GM21528 (cell line): ENCODE results near the gene CLASP1.
"Not testable (repeated sequence)": the region's sequence is repeated elsewhere in the genome, so short reads cannot be mapped to it uniquely, and the experiment has no call there.

Source experiments
- ATAC-seq: cut with Tn5 transposase; IDR thresholded peaks from one replicate; pipeline ENCODE4 v1.9.1; 2021; ENCODE audit warnings: mild to moderate bottlenecking, moderate library complexity; ENCODE audit not compliant: unreplicated experiment, low FRiP score

Gene CLASP1

DNA sequence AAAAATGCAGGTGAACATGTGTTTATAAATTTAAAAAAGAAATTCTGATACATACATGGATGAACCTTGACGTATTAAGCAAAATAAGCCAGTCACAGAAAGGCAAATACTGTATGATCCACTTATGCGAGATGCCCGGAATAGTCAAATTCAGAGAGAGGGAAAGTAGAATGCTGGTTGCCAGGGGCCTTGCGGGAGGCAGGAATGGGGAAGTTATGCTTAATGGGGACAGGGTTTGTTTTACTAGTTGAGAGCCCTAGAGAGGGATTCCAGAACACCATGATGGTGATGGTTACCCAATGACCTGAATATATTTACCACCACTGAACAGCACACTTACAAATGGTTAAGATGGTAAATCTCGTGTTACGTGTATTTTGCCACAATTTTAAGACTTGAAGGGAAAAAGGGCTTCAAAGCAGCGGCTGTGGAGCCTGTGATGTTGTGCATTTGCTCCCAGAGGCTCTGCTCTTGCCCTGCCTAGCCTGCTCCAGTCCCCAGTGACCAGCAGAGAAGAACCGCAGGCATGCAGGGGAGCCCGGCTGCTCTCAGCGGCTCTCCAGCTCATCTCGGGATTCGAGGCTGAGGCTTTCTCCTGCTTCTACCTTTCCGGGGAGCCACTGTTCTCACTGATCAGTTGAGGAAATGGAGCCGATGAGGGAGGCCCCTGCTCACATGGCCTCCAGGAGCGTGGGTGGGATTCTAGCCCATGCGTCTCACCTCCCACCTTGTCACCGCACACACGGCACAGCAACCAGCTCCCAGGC is 312.6 kb downstream of the CLASP1 start:
- ATAC-seq, result no peak

DNA sequence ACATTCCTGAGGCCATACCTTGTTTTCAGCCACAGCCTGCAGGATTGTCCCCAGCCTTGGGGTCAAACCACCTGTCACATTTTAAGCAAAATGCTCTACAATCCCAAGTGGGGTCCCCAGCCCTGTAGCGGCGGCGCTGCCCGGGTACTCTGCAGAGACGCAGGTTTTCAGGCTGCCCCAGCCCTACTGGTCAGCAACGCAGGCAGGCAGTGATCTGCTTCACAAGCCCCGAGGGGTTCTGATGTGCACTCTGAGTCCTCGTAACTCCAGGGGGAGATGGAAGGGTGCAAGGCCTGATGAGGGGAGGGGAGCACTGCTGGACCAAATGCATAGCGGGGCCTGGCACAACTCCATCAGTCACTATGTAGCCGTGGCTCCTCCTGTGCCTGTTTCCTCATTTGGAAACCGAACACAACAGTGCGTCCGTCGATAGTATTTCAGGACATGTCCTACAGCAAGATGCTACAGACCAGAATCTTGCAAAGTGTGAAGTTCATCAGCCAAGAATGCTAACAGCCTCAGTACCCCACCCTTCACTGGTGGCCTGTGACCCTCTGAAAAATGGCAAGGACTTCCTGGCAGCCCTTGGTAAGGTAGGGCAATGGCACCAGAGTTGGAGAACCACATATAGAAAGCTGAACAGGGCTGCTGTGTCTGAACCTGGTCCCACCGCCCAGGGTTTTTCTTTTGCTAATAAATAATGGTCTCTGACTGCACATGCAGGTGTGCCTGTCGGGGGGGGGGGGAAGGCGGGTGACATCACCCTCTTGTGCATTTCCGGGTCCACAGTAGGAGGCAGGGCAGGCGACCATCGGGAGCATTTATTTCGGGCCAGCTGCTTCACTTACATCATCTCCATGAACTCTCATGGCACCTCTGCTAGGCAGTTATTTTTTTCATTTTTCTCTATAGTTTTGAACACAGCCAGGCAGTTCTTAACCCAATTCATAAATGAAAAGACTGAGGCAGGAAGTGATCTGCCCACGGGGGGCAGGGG is 313.7 kb downstream of the CLASP1 start:
- no peak for ATAC-seq

DNA sequence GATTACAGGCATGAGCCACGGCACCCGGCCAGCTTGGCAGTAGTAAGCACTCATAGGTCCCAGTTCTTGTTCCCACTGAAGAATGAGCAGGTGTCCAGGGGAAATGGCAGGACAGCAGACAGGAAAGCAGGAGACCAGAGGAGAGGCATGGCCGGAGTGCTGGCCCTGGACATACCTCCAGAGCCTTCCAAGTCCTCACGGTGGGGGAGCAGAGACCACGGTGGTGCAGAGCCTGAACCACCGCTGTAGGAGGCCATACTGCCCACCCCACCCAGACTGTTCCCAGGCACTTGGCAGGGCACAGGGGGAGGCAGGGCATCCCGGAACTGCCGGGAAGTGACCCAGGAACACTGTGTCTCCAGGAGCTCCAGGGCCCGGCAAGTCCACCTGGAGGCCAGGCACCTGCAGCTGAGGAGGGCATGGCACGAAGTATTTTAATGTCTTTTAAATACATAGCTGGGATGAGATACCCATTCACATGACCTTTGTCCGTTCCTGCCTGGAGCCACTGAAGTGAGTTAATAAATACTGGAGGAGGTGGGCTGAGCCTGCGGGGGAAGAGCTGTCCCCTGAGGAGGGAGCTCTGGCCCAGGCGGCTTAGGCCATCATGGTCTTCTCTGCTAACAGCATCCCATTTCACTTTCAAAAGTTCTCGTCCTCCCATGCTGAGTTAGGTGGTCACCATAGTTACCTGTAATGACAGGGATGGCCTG is 314.5 kb downstream of the CLASP1 start:
- peak; percentile 11 for ATAC-seq

DNA sequence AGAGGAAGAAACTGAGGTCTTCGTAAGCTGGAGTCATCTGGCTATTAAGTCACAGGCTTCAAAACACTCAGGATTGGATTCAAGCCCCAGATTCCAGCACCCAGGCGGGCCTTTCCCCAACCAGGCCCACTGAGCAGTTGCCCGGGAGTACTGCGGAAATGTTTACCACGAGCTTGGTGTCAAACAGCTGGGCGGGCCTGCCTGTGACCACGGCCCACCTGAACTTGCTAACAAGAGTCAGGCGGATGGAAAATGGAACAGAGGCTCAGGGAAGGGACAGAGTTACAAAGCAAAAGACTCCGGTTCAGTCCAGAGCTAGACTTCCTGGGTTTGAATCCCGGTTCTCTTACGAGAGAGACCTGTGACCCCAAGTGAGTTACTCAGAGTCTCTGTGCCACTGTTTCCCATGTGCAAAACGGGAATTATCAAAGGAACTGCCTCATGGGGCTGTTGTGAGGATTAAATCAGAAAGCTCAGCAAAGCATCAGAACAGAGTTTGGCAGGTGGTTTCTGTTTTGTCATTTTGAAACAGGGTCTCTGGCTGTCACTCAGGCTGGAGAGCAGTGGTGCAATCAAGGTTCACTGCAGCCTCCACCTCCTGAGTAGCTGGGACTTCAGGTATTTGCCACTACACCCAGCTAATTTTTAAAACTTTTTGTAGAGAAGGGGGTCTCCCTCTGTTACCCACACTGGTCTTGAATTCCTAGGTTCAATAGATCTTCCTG is 315.3 kb downstream of the CLASP1 start:
- peak; percentile 59 for ATAC-seq

DNA sequence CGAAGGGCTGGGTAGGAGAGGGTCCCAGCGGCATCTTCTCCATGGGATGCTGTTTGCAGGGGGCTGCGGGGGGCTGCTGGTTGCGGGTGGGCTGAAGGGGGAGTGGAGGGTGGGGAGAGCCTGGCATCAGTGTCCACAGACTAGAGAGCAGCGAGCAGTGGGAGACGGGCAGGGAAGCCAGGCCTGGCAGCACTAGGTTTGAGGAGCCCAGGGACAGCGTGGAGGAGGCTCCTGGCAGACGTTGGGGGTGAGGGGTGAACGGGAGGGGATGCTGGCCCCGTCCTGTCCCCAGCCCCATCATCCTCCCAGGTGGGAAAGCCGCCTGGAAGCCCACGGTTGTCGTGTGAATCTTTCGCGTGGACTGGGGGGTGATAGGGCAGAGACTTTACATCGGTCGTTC is 316.0 kb downstream of the CLASP1 start:
- ATAC-seq, result no peak

DNA sequence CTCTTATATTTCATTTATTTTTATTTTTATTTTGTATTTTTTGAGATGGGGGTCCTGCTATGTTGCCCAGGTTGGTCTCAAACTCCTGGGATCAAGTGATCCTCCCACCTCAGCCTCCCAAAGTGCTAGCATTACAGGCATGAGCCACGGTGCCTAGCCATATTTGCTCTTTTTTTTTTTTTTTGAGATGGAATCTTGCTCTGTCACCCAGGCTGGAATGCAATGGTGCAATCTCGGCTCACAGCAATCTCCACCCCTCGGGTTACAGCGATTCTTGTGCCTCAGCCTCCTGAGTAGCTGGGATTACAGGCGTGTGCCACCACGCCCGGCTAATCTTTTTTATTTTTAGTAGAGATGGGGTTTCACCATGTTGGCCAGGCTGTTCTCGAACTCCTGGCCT is 317.9 kb downstream of the CLASP1 start:
- not testable (repeated sequence) for ATAC-seq

DNA sequence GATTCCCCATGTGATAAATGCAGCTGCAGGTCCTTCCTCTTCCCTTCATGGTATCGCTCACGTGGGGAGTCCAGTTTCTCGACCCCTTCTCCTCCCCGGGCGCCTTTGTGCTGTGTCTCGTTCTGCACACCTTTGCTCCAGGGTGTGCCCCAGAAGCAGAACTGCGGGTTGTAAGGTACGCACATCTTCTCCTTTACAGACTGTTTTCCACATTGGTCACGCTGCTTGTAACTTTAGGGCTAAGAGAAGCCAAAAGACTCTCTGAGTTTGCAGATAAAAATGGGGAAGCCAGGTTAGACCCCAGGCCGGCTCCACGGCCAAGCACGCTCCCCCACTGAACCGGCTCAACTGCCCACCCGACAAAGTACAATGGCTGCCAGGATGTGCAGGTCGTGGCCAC is 318.3 kb downstream of the CLASP1 start:
- no peak for ATAC-seq

DNA sequence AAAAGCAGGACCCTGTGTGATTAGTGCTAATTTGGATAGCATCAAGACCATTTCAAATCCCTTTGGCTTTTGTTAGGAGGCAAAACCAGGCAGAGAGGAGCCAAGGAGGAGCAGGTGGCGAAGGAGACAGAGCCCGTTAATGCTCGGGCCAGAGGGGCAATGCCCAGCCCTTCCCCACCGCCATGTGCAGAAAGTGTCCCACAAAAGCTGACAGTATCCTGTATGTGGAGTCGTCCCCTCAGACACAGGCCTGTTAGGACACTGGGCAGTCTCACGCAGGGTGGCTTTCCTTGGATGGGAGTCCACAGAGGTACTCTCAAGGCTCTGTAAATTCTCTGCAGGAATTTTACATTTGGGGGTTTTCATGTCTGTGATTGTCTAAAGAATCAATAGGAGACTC is 319.5 kb downstream of the CLASP1 start:
- no peak for ATAC-seq

DNA sequence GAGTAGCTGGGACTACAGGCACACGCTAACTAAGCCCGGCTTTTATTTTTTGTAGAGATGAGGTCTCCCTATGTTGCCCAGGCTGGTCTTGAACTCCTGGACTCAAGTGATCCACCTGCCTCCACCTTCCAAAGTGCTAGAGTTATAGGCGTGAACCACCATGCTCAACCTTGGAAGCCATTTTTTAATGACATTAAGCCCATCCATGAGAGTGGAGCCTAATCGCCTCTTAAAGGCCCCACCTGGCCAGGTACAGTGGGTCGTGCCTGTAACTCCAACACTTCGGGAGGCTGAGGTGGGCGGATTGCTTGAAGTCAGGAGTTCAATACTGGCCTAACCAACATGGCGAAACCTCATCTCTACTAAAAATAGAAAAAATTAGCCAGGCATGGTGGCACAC is 322.6 kb downstream of the CLASP1 start:
- no peak for ATAC-seq

DNA sequence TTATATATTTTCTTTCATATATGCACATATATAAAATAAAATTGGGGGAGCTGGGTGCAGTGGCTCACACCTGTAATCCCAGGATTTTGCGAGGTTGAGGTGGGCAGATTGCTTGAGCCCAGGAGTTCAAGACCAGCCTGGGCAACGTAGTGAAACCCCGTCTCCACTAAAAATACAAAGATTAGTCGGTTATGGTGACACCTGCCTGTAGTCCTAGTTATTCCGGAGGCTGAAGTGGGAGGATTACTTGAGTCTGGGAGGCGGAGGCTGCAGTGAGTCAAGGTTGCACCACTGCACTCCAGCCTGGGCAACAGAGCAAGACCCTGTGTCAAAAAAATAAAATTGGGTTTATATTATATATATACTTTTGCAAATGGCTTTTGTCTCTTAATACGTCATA is 324.7 kb downstream of the CLASP1 start:
- no peak for ATAC-seq

DNA sequence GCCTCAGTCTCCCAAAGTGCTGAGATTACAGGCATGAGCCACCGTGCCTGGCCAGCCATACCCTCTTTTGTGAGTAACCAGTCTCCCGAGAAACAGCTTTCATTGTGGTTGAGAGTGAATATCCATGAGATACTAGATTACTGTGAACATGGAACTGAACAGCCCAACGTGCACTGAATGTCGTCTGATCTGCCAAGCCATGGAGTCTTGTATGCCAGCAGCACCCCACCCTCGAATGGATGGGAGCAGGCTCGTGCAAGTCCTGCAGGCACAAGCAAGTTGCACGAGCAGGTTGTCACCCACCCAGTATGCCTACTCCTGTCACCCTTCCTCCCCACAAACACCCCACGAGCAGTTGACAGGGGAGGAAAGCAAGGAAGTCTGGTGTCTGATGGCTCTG is 327.8 kb downstream of the CLASP1 start:
- no peak for ATAC-seq

DNA sequence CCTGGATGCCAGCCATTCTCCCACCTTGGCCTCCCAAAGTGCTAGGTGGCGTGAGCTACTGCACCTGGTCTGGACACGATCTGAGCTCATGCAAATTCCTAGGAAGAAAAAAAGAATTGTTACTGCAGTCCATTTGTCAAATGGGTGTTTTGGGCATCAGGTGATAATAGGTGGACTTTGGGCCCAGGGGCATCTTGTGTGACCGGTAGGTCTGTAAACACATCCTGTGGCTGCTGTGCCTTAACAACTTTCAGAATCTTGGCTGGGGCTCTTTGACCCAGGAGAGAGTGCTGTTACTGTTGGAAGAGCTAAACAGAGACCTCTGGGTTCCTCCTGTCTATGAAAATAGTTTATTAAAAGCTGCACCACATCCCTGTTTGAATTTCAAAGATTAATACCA is 329.3 kb downstream of the CLASP1 start:
- no peak for ATAC-seq

DNA sequence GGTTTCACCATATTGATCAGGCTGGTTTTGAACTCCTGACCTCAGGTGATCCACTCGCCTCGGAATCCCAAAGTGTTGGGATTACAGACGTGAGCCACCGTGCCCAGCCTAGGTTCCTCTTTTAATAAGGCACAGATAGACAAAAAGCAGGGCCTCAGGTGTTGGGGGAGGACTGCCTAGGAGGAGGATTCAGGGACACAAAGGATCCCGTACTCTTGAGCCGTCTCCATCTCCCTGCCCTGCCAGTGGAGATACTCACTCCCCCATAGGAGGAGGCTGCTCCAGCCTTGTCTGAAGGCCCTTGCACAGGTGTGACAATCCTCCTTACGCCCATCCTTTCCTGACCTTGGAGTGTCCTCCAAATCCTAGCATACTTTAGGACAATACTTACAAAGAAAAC is 332.3 kb downstream of the CLASP1 start:
- no peak for ATAC-seq

DNA sequence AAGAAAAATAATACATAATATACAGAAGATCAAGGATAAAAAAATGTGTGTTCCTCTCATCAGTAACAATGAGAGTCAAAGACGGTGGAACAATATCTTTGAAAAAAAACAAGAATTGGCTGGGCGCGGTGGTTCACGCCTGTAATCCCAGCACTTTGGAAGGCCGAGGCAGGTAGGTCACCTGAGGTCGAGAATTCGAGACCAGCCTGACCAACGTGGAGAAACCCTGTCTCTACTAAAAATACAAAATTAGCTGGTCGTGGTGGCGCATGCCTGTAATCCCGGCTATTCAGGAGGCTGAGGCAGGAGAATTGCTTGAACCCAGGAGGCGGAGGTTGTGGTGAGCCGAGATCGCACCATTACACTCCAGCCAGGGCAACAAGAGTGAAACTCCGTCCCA is 335.6 kb downstream of the CLASP1 start:
- not testable (repeated sequence) for ATAC-seq

DNA sequence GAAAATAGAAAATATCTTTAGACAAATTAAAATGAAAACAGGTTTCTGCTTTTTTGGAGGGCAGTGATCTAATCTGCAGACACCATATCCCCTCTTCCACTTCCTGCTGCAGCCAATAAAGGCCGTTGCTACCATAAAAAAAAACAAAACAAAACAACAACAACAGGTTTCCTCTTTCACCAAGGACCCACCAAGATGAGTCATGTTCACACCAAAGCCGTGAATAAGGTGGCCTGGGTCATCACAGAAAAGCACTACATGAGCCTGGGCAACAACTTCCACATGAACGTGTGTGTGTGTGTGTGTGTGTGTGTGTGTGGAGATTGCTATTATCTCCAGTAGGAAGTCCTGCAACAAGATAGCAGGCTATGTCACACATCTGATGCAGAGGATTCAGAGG is 339.5 kb downstream of the CLASP1 start:
- no peak for ATAC-seq

DNA sequence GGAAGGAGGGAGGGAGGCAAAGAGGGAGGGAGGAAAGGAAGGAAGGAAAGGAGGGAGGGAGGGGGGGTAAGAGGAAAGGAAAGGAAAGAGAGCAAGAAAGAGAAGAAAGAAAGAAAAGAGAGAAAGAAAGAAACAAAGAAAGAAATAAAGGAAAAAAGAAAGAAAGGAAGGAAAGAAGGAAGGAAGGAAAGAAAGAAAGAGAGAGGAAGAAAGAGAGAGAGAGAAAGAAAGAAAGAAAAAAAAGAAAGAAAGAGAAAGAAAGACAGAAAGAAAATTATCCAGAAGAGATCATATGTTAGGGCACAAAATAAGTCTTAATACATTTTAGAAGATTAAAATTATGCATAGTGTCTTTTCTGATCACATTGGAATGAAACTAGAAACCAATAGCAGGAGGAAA is 339.9 kb downstream of the CLASP1 start:
- no peak for ATAC-seq

DNA sequence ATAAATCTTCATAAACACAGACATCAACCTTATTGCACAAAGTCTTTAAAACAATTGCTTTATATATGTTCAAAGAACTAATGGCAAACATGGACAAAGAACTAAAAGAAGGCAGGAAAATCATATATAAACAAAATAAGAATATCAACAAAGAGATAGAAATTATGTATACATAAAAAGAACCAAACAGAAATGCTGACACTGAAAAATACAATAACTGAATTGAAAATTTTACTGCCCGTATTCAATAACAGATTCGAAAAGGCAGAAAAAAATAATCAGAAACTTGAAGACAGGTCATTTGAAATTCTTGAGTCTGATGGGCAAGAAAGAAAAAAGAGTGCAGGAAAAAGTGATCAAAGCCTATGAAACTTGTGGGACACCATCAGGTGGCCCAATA is 342.2 kb downstream of the CLASP1 start:
- ATAC-seq, result no peak

DNA sequence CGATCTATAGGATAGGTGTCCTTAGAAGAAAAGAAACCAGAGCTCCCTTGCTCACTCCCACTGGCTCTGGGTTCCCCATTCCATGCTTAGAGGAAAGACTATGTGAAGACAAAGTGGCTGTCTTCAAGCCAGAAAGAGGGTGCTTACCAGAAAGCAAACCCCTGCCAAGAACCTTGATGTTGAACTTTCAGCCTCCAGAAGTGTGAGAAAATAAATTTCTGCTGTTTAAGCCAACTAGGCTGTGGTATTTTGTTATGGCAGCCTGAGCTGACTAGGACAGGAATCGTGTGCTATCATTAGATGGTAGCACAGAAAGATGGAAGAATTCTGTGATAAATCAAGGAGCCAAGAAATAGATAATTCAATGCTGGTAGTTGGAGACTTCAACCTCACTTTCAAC is 344.3 kb downstream of the CLASP1 start:
- ATAC-seq, result no peak

DNA sequence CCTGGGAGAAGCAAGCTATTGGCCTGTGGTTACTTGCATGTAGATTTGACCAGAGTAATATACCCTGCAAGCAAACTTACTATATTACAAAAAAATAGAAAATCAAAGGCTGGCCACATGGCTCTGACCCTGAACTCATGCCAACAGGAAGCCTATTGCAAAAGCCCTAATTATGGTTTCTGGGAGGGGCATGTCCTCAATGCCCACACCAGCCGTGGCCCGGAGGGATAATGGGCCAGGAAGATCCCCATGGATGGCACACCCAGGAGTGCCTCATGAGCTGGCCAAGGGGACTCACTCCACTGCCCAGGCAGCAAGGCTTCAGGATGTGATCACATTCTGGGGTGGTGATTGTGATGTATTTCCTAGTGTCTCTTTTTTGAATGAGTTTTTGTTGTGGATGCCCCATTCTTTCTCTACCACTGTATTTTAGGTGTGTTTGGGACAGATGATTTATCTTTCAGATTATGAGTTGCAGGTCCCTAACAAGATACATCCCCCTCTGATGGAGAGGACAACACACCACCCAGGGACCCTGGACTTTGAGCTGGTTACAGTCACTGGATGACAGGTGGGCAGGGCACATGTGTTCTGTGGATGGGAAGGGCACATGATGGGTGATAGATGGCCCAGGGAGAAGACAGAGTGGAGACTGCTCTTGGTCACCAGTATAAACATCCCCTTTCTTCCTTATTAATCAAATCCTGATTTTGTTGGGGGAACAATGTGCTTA is 345.6 kb downstream of the CLASP1 start:
- ATAC-seq, result no peak

DNA sequence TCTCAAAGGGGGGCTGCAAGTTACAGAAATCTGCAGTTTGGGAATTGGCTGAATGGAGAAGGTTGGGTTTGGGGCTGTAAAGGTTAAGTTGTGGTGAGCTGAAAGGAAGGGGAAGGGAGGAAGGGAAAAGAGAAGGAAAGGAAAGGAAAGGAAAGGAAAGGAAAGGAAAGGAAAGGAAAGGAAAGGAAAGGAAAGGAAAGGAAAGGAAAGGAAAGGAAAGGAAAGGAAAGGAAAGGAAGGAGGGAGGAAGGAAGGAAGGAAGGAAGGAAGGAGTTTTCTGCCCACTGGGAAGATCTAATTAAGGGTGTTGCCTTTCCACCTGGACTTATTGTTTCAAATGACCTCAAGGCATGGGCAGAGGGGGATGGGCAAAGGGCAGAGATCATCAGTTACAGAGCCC is 348.1 kb downstream of the CLASP1 start:
- ATAC-seq, result not testable (repeated sequence)
